ELF-1 (cell line): ENCODE measurements around the gene FOXP1.

Source experiments
- DNase-seq: peaks from one replicate; pipeline ENCODE4 v3.0.0-alpha.2; 2016; ENCODE audit warnings: low read depth, low spot score

FOXP1 gene

DNA sequence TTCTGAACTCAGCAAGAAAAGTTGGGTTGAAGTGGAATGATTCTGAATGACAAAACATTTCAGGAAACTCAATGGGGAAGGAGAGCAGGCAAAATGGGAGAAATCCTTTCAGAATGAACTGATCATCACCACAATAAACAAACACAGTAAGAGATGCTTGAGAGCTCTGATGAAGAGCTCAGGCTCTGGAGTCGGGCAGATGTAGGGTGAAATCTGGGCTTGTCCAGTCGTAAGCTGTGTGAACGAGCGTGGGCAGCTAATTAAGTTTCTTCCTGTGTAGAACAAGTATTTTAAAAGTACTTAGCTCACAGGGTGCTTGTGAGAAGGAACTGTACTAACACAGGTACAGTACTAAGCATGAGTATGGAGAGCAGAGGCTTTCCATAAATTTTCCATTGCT, 406.2 kb downstream of the FOXP1 start:
- no peak for DNase-seq

DNA sequence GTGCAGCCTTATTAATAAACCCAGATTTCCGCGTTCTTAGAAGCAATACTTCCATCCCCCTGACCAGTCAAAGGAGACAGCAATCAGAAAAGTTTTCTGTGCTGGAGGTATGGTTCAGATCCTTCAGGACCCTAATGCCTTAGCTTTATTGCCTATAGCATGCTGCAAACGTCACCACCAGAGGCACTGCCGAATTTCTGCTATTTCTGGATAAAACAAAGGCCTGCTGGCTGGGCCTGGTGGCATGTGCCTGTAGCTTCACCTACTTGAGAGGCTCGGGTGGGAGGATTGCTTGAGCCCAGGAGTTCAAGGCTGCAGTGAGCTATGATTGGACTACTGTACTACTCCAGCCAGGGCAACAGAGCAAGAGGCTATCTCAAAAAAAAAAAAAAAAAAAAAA, 407.2 kb downstream of the FOXP1 start:
- peak; percentile 25 for DNase-seq

- DNase-seq, result no peak
Observed at GRCh38 chr3:71175691-71176365, 407.7 kb downstream of the FOXP1 start.

DNA sequence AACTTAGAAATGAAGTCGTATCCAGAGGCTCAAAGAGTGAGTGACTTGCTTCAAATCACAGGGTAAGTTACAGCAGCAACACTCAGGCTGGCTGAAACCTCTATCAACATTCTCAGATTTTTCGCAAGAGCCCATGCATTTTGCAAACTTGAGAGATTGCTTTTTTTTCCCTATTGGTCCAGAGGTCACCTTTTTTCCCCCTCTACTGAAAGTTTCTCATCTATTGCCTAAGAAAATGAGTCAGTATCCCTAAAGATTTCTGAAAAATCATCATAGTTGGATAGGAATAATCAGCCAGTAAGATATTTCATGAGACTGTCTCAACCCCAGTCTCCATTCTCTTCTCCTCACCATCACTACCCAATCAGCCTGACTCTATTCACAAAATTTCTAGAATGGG, 410.6 kb downstream of the FOXP1 start:
- no peak for DNase-seq

DNA sequence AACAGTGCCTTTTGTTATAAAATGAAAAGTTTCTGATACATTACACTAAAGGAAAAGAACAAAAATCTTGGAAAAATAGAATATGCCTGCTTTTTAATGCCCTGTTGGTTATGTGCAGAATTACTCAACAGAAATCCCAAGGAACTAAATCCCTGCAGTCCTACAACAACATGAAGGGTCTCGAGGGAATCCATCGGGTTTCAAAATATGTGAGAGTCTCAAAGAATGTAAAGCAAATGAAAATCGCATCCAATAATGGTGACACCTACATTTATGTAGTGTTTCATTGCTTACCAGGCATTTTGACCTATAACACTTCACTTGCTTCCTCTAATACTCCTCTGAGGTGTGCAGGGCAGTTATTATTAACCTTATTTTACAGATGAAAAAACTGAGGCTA, 411.3 kb downstream of the FOXP1 start:
- DNase-seq, result no peak

DNA sequence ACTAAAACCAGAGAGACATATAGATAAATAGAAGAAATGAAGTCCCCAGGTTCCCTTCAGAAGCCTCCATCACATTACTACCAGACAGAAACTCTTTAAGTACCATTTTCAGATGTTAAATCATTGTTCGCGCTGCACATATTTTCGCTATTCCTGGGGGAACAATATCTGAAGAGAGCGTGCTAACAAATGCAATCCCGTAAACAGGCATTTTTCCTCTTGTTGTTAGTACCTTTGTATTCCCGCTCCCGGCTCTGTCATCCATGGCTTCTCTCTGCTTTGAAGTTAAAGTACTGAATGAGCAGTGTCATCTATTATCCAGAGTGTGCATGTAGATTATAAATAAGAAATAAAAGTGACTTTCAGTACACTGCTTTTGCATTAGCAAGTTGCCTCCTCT, 412.3 kb downstream of the FOXP1 start:
- no peak for DNase-seq

DNA sequence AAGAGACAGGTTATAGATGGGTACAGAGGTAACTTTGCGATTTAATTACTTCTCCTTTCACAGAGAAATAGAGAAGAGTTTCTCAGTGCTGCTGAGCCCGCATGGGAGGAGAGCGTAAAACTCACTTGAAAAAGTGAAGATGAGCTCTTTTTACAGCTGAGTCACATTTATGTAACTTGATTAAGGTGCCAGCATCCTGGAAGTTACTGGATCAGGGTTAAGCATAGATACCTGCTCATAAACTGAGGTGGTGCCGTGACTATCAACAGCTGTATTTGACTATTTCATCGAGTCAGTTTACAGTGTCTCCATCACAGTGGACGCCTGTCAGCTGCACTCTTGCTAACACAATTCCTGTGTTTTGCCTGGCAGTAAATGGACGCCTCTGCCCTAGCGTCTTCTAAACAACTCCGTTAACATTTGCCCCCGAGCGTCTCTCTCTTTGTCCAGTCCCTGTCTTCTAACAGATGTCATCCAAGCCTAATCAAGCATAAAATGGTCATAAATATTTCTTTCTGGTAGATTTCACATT, 414.6 kb downstream of the FOXP1 start:
- peak; percentile 41 for DNase-seq

GRCh38 chr3:71168121-71168721, 415.3 kb downstream of the FOXP1 start:
- no peak for DNase-seq

DNA sequence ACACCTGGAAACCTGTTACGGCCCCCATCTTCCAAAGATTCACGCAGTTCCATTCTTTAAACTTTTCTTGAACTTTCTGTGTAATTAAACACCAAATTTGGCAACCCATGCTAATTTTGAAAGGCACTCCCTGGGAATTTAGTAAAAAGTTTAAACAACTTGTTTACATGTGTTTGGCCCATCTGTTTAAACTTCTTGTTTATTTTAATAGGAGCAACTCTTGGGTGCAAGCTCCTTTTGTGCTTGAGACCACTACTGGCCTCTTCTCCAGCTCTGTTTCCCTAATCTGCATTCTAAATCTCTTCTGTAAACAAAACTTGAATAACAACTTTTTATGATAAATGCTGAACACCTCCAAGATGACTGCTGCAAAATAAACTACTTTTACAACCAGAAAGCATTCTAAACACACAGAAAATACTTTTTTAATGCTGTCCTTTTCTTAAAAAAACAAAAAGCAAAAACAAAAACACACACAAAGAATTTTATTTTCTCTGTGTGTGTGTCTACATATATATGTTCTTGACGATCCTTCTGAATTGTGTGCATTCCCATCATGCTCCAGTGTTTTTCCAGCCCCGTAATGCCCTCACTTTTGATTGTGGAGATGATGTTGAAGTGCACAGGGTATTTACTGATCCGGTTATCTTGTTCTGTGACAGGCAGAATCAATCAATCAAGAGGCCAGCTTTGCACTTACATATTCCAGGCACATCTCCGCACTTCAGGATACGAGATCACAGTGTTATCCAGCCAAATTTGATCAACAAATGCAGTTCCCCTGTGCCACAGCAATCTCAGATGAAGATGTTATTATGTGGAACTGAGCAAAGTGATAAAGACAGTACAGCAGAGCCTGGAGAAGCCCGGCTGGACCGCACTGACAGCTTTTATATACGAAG, 416.9 kb downstream of the FOXP1 start:
- no peak for DNase-seq

- DNase-seq, result no peak
Observed at GRCh38 chr3:71164881-71165280, 418.6 kb downstream of the FOXP1 start.

- DNase-seq, result no peak
Observed at GRCh38 chr3:71163198-71163918, 420.2 kb downstream of the FOXP1 start.

DNA sequence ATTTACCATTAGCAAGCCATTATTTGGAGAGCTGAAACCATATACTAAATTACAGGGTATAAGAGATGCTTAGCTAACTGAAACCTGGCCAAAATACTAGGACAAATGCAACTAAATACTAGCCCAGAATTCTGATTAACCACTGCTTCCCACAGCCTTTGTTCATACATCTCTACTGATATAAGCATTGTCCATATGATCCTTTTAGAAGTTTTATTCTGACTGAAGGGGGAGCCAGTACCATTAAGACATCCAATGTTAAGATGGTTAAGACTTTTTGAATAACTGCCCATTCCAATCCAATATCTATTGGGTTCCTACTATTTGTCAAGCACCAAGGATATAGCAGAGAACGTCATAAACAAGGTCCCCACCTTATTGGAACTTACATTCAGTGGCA, 421.3 kb downstream of the FOXP1 start:
- no peak for DNase-seq

- no peak for DNase-seq
Observed at GRCh38 chr3:71160785-71161546, 422.6 kb downstream of the FOXP1 start.

GRCh38 chr3:71156062-71156665, 427.4 kb downstream of the FOXP1 start:
- DNase-seq, result no peak

DNA sequence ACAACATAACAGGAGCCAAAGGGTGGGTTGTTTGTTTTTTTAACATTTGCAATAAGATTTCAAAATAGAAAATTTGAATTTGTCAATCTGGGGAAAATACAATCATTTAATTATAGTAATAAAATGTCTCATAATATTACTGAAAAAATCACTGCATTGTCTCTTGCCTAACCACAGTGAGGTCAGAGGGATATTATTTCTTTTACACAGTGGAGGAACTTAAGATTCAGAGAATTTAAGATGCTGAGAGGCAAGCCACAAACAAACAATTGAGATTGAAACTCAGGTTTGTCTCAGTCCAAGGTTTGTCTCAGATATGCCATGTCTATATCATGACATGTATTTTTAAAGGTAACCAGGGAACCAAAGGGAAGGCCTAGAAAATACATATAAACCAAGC, 428.7 kb downstream of the FOXP1 start:
- DNase-seq, result no peak

- no peak for DNase-seq
Observed at GRCh38 chr3:71153713-71154112, 429.8 kb downstream of the FOXP1 start.

DNA sequence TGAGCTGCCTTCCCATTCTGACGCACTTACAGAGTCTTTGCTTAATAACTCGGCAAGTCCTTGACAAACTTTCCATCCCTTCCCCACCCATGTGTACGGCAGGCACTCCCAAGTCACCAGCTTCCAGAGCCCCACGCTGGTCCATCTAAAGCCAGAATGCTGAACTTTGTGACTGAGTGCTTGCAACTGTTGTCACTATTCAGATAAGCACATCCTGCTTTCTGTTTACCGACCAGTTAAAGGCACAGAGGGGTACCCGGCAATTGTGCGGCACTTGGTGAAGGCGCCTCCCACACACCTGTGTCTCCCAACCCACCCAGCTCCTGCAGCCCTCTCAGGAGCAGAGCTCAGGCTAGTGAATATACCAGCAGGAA, 430.6 kb downstream of the FOXP1 start:
- DNase-seq, result no peak

GRCh38 chr3:71152039-71152891, 431.3 kb downstream of the FOXP1 start:
- DNase-seq, result no peak
